SK-N-SH (cell line): ENCODE results near the gene PRR19. TPM values are rescaled to one million over a fixed set of nuclear protein-coding genes. Genes with fewer than 3 reads are reported as not detected.

Experiments
- CTCF ChIA-PET: fragments of 300-600, 350-600 bp; formaldehyde crosslinking; extraction: SDS; loops from one replicate; lab custom pipeline; 2021; lab: Yijun Ruan, JAX
- POLR2A ChIA-PET: fragments of 350-600 bp; sonication (Branson Sonifier 250); formaldehyde crosslinking; extraction: SDS; loops from one replicate; lab custom pipeline; 2020; ENCODE audit warnings: antibody characterized with exemption, inconsistent platforms; lab: Yijun Ruan, JAX
- DNase-seq: peaks from one replicate; pipeline ENCODE4 v3.0.0; 2012
- H2AFZ ChIP-seq: fragments of 200-600 bp; sonication (generic); 2 replicates; pipeline ENCODE4 v1.8.1; 2016; ENCODE audit warnings: antibody characterized with exemption, mild to moderate bottlenecking, low read depth
- H3F3A ChIP-seq: fragments of 200-600 bp; sonication (generic); replicated peaks from 2 replicates; pipeline ENCODE3; 2016; ENCODE audit warnings: antibody characterized with exemption, mild to moderate bottlenecking; ENCODE audit not compliant: insufficient read depth
- H3K27ac ChIP-seq, 2 experiments: fragments of 200-500 bp in 1 of 2; fragments of 200-600 bp in 1 of 2; sonication (Bioruptor generic) in 1 of 2; sonication (generic), shearing (Covaris generic) in 1 of 2; 2 replicates each; pipeline versions ENCODE4 v1.5.1 to v1.6.1; 2014 to 2016; ENCODE audit warnings: low read depth in 2 of 2, inconsistent platforms in 1 of 2, low read length in 1 of 2, mild to moderate bottlenecking in 1 of 2, mixed read lengths in 1 of 2
- H3K27me3 ChIP-seq: fragments of 200-600 bp; sonication (generic), shearing (Covaris generic); 2 replicates; pipeline ENCODE4 v1.6.1; 2016; ENCODE audit warnings: mixed run types; ENCODE audit not compliant: insufficient read depth
- H3K36me3 ChIP-seq, 2 experiments: fragments of 200-500 bp in 1 of 2; fragments of 200-600 bp in 1 of 2; sonication (Bioruptor generic) in 1 of 2; sonication (generic) in 1 of 2; replicated peaks in 1 of 2; 2 replicates each; pipeline versions ENCODE3 to v1.5.1; 2014 to 2016; ENCODE audit warnings: low read length in 1 of 2, mild to moderate bottlenecking in 1 of 2; ENCODE audit not compliant: insufficient read depth in 2 of 2, control insufficient read depth in 1 of 2
- H3K4me1 ChIP-seq, 2 experiments: fragments of 200-500 bp in 1 of 2; fragments of 200-600 bp in 1 of 2; sonication (Bioruptor generic) in 1 of 2; sonication (generic), shearing (Covaris generic) in 1 of 2; 2 replicates each; pipeline versions ENCODE4 v1.5.1 to v1.6.1; 2014 to 2016; ENCODE audit warnings: low read depth in 1 of 2, low read length in 1 of 2, mixed run types in 1 of 2; ENCODE audit not compliant: insufficient read depth in 2 of 2, control insufficient read depth in 1 of 2
- H3K4me2 ChIP-seq: fragments of 200-600 bp; sonication (generic), shearing (Covaris generic); 2 replicates; pipeline ENCODE4 v1.6.1; 2017; ENCODE audit warnings: mixed run types
- H3K4me3 ChIP-seq, 2 experiments: fragments of 200-500 bp in 1 of 2; fragments of 200-600 bp in 1 of 2; sonication (Bioruptor generic) in 1 of 2; sonication (generic), shearing (Covaris generic) in 1 of 2; 2 replicates each; pipeline versions ENCODE4 v1.5.1 to v1.8.1; 2014 to 2016; ENCODE audit warnings: low read depth in 2 of 2, inconsistent platforms in 1 of 2, low read length in 1 of 2, mild to moderate bottlenecking in 1 of 2, mixed read lengths in 1 of 2, moderate library complexity in 1 of 2
- H3K79me2 ChIP-seq: fragments of 200-600 bp; sonication (generic); 2 replicates; pipeline ENCODE4 v1.8.1; 2017; ENCODE audit warnings: mild to moderate bottlenecking; ENCODE audit not compliant: insufficient read depth
- H3K9ac ChIP-seq: fragments of 200-600 bp; sonication (generic); 2 replicates; pipeline ENCODE4 v1.6.1; 2017; ENCODE audit warnings: mixed run types
- H3K9me2 ChIP-seq: fragments of 200-600 bp; sonication (generic); 2 replicates; pipeline ENCODE4 v1.6.1; 2017; ENCODE audit warnings: mixed run types
- H3K9me3 ChIP-seq: fragments of 200-600 bp; sonication (generic); 2 replicates; pipeline ENCODE4 v1.6.1; 2017; ENCODE audit warnings: mixed run types, mild to moderate bottlenecking, moderate library complexity
- H4K20me1 ChIP-seq: fragments of 200-600 bp; sonication (generic); 2 replicates; pipeline ENCODE4 v1.6.1; 2017; ENCODE audit warnings: mild to moderate bottlenecking, mixed run types; ENCODE audit not compliant: insufficient read depth
- EZH2phosphoT487 ChIP-seq: fragments of 200-600 bp; sonication (generic); IDR thresholded peaks from 2 replicates; pipeline ENCODE4 v1.6.1; 2017; ENCODE audit warnings: low read depth, mixed run types, mild to moderate bottlenecking, antibody characterized with exemption, moderate library complexity, borderline replicate concordance
- FOXJ3 ChIP-seq: sonication (generic); formaldehyde crosslinking; IDR thresholded peaks from 2 replicates; pipeline ENCODE4 v1.5.1; 2020; ENCODE audit warnings: mild to moderate bottlenecking, missing genetic modification reagents
- FOXM1 ChIP-seq: IDR thresholded peaks from 2 replicates; pipeline ENCODE4 v1.4.0; 2012; ENCODE audit warnings: low read depth, mild to moderate bottlenecking
- GATA2 ChIP-seq: sonication (generic); formaldehyde crosslinking; IDR thresholded peaks from 2 replicates; pipeline ENCODE4 v1.5.0; 2020; ENCODE audit warnings: mild to moderate bottlenecking, missing genetic modification reagents
- JUND ChIP-seq: IDR thresholded peaks from 2 replicates; pipeline ENCODE4 v1.4.0; 2012
- MEF2A ChIP-seq: IDR thresholded peaks from 2 replicates; pipeline ENCODE4 v1.4.0; 2012; ENCODE audit warnings: low read depth, borderline replicate concordance
- MXI1 ChIP-seq: IDR thresholded peaks from 2 replicates; pipeline ENCODE4 v1.6.1; 2012; ENCODE audit warnings: mild to moderate bottlenecking, low read depth, low read length, improper control_type of control experiment
- NRF1 ChIP-seq: IDR thresholded peaks from 2 replicates; pipeline ENCODE4 v1.6.1; 2012; ENCODE audit warnings: low read depth, mild to moderate bottlenecking, low read length
- RAD21 ChIP-seq: IDR thresholded peaks from 2 replicates; pipeline ENCODE4 v1.6.1; 2012; ENCODE audit warnings: mild to moderate bottlenecking, low read length
- RCOR1 ChIP-seq: fragments of 150-350 bp; IDR thresholded peaks from 2 replicates; pipeline ENCODE4 v1.6.1; 2017; ENCODE audit warnings: antibody characterized with exemption, low read length
- RFX5 ChIP-seq: IDR thresholded peaks from 2 replicates; pipeline ENCODE4 v1.6.1; 2012; ENCODE audit warnings: mild to moderate bottlenecking, improper control_type of control experiment, low read length
- SIN3A ChIP-seq: IDR thresholded peaks from 2 replicates; pipeline ENCODE4 v1.6.1; 2012; ENCODE audit warnings: low read depth, mild to moderate bottlenecking, low read length, moderate library complexity, borderline replicate concordance
- SMC3 ChIP-seq: IDR thresholded peaks from 2 replicates; pipeline ENCODE4 v1.6.1; 2012; ENCODE audit warnings: low read depth, low read length, improper control_type of control experiment
- TAF1 ChIP-seq: IDR thresholded peaks from 2 replicates; pipeline ENCODE4 v1.6.1; 2012; ENCODE audit warnings: low read depth, mild to moderate bottlenecking, low read length, moderate library complexity, borderline replicate concordance
- TCF12 ChIP-seq: IDR thresholded peaks from 2 replicates; pipeline ENCODE4 v1.4.0; 2012
- TEAD4 ChIP-seq: IDR thresholded peaks from 2 replicates; pipeline ENCODE4 v1.4.0; 2012; ENCODE audit warnings: mild to moderate bottlenecking, borderline replicate concordance; ENCODE audit not compliant: insufficient read depth
- WGBS: methylation state at CpG from one replicate; pipeline ENCODE4 v1.1.6; 2017; ENCODE audit warnings: low lambda C conversion rate; 5-methylcytosine and 5-hydroxymethylcytosine counted together
- polyA plus RNA-seq, 3 experiments: library from polyadenylated mRNA; depleted of rRNA; stranded (reverse); fragments of >200 nt; gene quantifications; 2 replicates each; pipeline ENCODE4 v1.2.3, GENCODE V29; 2012
- TF ChIP-seq, protein P1 (sequence below): IDR thresholded peaks from 2 replicates; pipeline ENCODE4 v1.4.0; 2012; ENCODE audit warnings: low read depth, borderline replicate concordance
- TF ChIP-seq, protein P2 (sequence below): fragments of 150-350 bp; IDR thresholded peaks from 2 replicates; pipeline ENCODE4 v1.6.1; 2017; ENCODE audit warnings: antibody characterized with exemption, low read length, low read depth, borderline replicate concordance
- TF ChIP-seq, protein P3 (sequence below): fragments of 200-600 bp; sonication (generic); IDR thresholded peaks from 2 replicates; pipeline ENCODE4 v1.6.1; 2017; ENCODE audit warnings: antibody characterized with exemption, mild to moderate bottlenecking, moderate library complexity
- TF ChIP-seq, protein P4 (sequence below): IDR thresholded peaks from 2 replicates; pipeline ENCODE4 v1.4.0; 2012; ENCODE audit warnings: low read depth, borderline replicate concordance
- TF ChIP-seq, protein P5 (sequence below): fragments of 150-350 bp; IDR thresholded peaks from 2 replicates; pipeline ENCODE4 v1.6.1; 2016; ENCODE audit warnings: mild to moderate bottlenecking, low read depth, low read length

PRR19 gene
- polyA plus RNA-seq, 1 of the 3 experiments (the other 2 are of a cell fraction): 1.3 TPM

DNA sequence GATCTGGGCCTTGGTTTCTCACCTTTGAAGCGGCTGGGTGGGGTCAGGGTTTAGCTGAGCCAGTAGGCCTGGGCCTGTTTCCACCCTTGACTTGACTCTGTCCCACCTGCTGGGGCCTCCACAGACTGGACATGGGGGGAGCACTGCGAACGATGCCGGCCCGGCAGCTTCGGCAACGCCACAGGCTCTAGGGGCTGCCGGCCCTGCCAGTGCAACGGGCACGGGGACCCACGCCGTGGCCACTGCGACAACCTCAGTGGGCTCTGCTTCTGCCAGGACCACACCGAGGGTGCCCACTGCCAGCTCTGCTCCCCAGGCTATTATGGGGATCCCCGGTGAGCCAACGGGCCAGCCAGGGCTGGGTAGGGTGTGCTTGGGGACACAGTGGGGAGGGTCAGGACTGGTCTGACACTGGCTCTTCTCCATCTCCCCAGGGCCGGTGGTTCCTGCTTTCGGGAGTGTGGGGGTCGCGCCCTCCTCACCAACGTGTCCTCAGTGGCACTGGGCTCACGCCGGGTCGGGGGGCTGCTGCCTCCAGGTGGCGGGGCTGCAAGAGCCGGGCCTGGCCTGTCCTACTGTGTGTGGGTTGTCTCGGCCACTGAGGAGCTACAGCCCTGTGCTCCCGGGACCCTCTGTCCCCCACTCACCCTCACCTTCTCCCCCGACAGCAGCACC is 51.5 kb downstream of the PRR19 start:
- Histone ChIP-seq H3K27ac (no peak overlapping the region), H3K9me2 (no peaks in the 10 kb centered on the region), H3K36me3 (peaks cover 0 to 20% of the 10 kb centered on the region in 2 experiments), H3K4me2 (no peak overlapping the region), H2AFZ (no peak overlapping the region), H3K27me3 (no peaks in the 10 kb centered on the region), H3K4me3 (no peak overlapping the region), H3K79me2 (no peaks in the 10 kb centered on the region), H3K9ac (no peak overlapping the region), H3F3A (no peaks in the 10 kb centered on the region), H4K20me1 (no peaks in the 10 kb centered on the region), H3K4me1 (no peaks in the 10 kb centered on the region), H3K9me3 (no peaks in the 10 kb centered on the region)
- TF ChIP-seq RCOR1 (no peak), JUND (no peak), TCF12 (no peak), FOXJ3 (CRISPR knock-in tag) (no peak), SIN3A (no peak), EZH2phosphoT487 (no peak), MXI1 (no peak)
- TF ChIP-seq, protein P1, sequence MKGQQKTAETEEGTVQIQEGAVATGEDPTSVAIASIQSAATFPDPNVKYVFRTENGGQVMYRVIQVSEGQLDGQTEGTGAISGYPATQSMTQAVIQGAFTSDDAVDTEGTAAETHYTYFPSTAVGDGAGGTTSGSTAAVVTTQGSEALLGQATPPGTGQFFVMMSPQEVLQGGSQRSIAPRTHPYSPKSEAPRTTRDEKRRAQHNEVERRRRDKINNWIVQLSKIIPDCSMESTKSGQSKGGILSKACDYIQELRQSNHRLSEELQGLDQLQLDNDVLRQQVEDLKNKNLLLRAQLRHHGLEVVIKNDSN: no peak
- TF ChIP-seq, protein P2, sequence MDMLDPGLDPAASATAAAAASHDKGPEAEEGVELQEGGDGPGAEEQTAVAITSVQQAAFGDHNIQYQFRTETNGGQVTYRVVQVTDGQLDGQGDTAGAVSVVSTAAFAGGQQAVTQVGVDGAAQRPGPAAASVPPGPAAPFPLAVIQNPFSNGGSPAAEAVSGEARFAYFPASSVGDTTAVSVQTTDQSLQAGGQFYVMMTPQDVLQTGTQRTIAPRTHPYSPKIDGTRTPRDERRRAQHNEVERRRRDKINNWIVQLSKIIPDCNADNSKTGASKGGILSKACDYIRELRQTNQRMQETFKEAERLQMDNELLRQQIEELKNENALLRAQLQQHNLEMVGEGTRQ: no peak
- ChIA-PET CTCF (no interaction called here), POLR2A (interaction anchor here (0.6 kb wide), 1 partner anchor 116 kb away, joined by 3 read pairs; no protein-coding TSS in a partner anchor)
- WGBS: 94% methylated on average over 2 of the region's 29 CpGs
- no peak for DNase-seq

DNA sequence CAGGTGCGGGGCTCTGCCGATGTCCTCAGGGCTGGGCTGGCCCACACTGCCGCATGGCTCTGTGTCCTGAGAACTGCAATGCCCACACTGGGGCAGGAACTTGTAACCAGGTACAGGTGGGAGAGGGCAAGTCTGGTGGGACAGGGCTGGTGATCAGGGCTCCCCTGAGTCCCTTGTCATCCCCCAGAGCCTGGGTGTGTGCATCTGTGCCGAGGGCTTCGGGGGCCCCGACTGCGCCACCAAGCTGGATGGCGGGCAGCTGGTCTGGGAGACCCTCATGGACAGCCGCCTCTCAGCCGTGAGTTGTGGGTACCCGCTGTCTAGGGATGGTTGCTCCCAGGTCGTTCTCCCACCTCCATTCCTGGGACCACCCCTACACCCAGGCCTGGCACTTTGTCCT is 54.0 kb downstream of the PRR19 start:
- Histone ChIP-seq H3K27ac (no peak overlapping the region), H3K36me3 (peaks cover 0 to 22% of the 10 kb centered on the region in 2 experiments), H3K79me2 (no peaks in the 10 kb centered on the region), H3K9me2 (no peaks in the 10 kb centered on the region), H3K27me3 (no peaks in the 10 kb centered on the region), H2AFZ (no peak overlapping the region), H3K9me3 (no peaks in the 10 kb centered on the region), H3K4me1 (no peaks in the 10 kb centered on the region), H4K20me1 (no peaks in the 10 kb centered on the region), H3F3A (no peaks in the 10 kb centered on the region), H3K9ac (no peak overlapping the region), H3K4me2 (no peak overlapping the region), H3K4me3 (no peak overlapping the region)
- no peak for DNase-seq
- 100% methylated on average over 3 of the region's 12 CpGs for WGBS
- ChIA-PET CTCF (interaction anchor here (1.0 to 1.6 kb wide), 2 partner anchors 12 to 15 kb away, joined by 3 to 5 read pairs; no protein-coding TSS in a partner anchor), POLR2A (no interaction called here)
- no peak for TF ChIP-seq NRF1
- TF ChIP-seq, protein P3, sequence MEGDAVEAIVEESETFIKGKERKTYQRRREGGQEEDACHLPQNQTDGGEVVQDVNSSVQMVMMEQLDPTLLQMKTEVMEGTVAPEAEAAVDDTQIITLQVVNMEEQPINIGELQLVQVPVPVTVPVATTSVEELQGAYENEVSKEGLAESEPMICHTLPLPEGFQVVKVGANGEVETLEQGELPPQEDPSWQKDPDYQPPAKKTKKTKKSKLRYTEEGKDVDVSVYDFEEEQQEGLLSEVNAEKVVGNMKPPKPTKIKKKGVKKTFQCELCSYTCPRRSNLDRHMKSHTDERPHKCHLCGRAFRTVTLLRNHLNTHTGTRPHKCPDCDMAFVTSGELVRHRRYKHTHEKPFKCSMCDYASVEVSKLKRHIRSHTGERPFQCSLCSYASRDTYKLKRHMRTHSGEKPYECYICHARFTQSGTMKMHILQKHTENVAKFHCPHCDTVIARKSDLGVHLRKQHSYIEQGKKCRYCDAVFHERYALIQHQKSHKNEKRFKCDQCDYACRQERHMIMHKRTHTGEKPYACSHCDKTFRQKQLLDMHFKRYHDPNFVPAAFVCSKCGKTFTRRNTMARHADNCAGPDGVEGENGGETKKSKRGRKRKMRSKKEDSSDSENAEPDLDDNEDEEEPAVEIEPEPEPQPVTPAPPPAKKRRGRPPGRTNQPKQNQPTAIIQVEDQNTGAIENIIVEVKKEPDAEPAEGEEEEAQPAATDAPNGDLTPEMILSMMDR: no peak
- TF ChIP-seq RFX5: no peak
- TF ChIP-seq MEF2A: no peak
- TF ChIP-seq, protein P4, sequence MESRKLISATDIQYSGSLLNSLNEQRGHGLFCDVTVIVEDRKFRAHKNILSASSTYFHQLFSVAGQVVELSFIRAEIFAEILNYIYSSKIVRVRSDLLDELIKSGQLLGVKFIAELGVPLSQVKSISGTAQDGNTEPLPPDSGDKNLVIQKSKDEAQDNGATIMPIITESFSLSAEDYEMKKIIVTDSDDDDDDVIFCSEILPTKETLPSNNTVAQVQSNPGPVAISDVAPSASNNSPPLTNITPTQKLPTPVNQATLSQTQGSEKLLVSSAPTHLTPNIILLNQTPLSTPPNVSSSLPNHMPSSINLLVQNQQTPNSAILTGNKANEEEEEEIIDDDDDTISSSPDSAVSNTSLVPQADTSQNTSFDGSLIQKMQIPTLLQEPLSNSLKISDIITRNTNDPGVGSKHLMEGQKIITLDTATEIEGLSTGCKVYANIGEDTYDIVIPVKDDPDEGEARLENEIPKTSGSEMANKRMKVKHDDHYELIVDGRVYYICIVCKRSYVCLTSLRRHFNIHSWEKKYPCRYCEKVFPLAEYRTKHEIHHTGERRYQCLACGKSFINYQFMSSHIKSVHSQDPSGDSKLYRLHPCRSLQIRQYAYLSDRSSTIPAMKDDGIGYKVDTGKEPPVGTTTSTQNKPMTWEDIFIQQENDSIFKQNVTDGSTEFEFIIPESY: no peak
- TF ChIP-seq GATA2 (CRISPR knock-in tag): no peak
- no peak for TF ChIP-seq TEAD4
- no peak for TF ChIP-seq JUND
- TF ChIP-seq FOXM1: no peak
- no peak for TF ChIP-seq RAD21
- no peak for TF ChIP-seq TAF1
- no peak for TF ChIP-seq MXI1
- TF ChIP-seq SMC3: no peak
- TF ChIP-seq RCOR1: no peak
- TF ChIP-seq, protein P5, sequence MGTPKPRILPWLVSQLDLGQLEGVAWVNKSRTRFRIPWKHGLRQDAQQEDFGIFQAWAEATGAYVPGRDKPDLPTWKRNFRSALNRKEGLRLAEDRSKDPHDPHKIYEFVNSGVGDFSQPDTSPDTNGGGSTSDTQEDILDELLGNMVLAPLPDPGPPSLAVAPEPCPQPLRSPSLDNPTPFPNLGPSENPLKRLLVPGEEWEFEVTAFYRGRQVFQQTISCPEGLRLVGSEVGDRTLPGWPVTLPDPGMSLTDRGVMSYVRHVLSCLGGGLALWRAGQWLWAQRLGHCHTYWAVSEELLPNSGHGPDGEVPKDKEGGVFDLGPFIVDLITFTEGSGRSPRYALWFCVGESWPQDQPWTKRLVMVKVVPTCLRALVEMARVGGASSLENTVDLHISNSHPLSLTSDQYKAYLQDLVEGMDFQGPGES: no peak
